Fibroblast of skin of scalp (primary cell): Measurements from ENCODE around the gene MAP1LC3B.
A peak's percentile ranks its signal among the peaks of the same experiment; 100 is the strongest.

Experiments
- DNase-seq: peaks from one replicate; pipeline ENCODE4 v3.0.0-alpha.2; 2013

MAP1LC3B gene

DNA sequence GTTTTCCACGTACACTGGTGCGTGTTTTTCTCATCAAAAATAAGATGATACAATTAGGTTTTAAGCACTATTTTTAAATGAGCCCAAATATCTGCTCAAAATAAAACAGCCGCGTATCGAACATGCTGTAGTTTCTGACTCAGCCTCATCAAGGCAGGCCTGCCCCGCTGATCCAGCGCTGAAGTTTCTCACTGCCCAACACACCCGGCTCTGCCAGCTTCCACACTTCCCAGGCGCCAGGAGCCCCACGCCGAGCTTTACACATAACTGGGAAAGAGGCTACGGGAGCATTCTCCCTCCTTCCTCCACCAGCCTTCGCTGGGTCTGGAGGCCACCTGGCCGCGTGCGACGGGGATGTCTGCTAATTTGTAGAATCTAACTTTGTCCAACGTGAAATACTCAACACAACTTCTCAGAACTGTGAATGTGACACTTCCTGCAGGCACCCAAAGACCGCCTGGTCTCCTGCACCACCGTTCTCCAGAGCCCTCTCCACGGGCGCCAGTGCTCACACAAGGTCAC, 42.1 kb downstream of the MAP1LC3B start:
- peak; percentile 14 for DNase-seq

DNA sequence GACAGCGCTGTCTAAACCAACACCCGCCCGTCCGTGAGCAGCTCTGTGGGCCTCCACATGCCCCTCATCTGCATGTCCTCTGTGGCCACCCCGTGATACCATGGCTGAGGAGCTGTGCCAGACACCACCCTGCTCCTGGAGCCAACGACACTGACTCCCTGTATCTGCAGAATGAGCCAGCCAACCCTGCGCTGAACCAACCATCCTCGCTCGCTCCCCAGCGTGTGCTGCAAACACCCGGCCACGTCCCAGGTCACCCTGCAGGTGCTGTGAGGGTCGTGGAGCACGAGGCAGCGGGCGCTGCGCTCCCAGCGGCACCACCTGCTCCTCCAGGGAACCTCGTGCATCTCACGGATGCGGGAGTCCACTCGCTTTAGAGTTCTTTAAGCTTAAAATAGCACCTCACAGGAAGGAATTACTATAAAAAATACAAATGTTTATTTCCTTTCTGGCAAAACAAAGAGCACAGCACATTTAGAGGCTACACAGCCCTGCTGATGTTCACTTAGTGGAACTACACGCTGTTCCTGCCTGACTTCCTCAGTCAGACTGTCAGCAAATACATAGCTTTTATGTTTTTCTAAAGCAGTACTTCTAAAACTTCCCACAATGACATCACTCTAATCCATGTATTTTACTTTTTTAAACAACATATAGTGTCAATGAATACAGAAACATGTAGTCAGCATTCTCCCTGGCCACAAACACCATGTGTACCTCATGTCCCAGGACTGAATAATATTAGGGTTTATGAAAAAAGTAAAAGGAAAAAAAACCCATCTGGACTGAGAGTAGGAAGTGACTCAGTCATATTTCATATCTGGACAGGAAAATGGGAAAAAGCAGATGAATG, 43.5 kb downstream of the MAP1LC3B start:
- DNase-seq, result peak; percentile 83

DNA sequence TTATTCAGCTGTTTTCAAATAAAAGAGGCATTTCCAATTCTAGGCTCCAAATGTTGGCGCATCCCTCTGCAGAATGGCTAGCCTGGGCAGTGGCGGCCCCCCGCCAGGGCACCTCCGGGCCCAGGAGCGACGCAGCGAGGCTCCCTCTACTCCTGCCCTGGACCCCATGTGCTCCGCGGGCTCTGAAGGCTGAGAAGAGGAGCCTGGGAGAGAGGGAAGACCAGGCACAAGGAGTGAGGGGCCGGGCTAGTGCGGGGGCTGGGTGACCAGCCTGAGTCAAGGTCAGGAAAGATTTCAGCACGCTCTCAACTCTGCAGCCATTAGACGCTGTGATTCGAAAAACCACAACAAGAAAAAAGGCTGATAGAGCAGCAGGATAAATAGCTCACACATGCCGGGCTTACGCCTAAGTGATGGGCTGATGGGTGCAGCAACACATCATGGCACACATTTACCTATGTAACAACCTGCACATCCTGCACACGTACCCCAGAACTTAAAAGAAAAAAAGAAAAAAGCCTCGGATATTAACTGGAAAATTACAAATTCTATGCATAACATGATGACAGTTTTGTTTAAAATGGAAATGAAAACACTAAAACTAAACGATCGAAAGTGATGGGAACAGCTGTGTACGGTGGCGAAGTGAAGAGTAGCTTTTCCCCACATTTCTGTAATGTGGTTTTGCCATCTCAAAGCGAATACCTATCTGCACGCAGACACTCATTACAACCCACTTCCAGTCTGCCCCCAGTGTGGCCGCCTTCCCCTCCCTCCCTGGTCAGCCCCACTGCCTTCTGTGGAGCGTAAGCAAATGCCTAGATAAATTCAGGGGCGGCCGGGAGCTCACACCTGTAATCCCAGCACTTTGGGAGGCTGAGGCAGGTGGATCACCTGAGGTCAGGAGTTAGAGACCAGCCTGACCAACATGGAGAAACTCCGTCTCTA, 44.4 kb downstream of the MAP1LC3B start:
- peak; percentile 25 for DNase-seq

DNA sequence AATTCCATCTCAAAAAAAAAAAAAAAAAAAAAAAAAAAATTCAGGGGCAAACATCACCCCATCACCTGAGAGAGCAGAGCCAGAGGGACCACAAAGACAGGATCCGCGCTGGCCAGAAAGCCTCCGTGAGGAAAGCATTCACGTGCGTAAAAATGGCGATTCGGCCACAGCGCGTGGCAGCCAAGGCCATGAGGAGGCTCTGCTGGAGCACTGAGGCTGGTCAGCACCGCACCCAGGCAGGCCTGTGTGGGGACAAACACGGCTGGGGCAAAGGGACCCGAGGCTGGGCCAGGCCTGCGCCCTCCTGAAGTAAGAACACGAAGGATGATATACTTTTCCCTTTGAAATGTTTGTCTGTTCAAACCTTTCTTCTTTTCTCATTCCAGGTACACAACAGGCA, 45.2 kb downstream of the MAP1LC3B start:
- DNase-seq, result no peak

DNA sequence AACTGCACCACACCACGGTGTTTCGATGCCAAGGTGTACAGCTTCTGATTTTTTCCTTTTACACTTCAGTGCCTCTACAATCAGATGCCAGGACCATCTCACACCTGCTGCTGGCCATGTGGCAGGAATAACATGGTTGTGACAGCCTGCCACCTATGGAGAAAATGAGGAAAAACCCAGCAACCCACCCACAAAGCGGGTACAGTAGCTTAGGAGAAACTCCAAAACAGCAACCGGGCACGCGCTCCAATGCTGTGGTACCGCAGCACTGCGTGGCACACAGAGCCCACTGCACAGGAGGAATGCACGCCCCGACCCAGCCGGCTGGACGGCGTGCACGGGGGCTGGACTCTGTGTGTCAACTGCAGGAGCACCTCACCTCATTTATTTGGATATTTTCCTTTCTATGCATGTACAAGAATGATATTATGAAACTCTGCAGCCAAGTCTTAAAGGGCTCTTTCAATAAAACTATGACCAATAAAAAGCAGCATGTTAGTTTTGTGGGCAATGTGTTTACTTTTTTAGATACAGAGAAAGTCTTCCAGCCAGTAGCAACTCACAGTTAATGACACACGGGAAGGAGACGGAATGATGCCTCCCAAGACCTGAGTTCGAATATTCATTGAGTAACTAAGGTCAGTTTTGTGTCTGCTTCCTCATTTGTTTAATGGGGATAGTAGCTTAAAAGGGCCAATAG, 45.9 kb downstream of the MAP1LC3B start:
- DNase-seq, result no peak

DNA sequence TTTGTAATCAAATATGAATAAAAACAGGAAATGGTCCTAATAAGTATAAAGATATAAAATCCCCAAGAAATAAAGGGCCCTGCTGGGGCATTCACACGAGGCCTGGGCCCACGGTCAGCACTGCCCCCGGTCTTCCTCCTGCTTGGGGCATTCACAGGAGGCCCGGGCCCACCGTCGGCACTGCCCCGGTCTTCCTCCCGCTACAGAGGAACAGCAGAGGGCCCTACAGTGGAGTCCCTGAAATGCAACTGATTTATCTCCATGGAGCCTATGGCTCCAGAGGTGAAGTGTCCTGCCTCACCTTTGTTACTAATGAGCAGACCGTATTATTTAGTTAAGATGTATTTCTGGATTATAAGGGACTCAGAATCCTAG, 46.5 kb downstream of the MAP1LC3B start:
- DNase-seq, result no peak

DNA sequence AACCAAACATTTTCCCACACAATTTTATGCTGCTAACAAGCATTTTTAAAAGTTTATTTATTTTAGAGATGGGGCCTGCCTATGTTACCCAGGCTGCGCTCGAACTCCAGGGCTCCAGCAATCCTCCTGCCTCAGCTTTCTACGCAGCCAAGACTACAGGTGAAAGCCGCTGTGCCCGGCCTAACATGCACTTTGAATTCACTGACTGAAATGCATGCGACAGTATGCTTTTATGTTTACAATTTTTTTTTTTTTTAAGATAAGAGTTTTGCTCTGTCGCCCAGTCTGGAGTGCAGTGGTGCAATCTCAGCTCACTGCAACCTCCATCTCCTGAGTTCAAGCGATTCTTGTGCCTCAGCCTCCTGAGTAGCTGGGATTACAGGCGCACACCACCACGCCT, 47.8 kb downstream of the MAP1LC3B start:
- no peak for DNase-seq

DNA sequence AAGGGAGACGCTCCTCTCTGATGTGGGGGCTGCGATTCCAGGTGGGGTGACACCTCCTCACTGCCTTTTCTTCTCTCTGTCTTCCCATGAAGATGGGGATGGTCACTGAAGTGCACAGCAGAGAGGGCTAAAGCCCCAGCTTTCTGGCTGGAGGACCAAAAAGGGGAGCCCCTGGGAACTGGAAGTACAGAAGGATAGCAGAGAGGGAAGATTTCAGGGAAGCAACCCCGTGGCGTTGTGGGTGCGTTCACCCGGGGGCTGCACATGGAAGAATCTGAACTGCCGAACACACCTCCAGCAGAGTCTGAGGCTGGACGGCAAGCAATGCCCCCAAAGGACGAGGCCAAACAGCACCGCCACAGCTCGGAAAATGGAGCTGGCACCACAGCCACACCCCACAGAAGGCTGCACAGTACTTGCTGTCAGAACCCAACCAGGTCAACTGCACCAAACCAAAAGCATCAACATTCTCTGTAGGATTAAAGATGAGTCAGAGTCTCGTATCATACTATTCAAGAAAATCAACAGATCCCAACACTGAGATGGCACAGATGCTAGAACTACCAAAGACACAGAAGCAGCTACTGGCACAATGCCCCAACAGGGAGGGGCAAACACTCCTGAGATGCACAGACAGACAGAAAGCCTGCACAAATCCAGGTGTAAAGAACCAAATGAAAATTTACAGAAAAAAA, 49.9 kb downstream of the MAP1LC3B start:
- DNase-seq, result peak; percentile 7

DNA sequence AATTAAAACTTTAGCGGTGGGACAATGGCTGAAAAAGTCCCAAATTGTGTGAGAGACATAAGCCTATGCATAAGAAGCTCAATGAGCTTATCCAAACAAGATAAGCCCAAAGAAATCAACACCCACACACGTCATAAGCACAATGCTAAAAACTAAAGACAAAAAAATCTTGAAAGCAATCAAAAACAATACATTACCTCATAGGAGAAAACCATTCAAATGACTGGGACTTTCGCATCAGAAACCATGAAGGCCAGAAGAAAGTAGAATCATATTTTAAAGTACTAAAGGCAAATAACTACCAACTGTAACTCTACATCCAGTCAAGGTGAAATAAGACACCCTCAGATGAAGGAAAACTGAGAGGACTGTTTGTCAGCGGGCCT, 50.4 kb downstream of the MAP1LC3B start:
- DNase-seq, result no peak

DNA sequence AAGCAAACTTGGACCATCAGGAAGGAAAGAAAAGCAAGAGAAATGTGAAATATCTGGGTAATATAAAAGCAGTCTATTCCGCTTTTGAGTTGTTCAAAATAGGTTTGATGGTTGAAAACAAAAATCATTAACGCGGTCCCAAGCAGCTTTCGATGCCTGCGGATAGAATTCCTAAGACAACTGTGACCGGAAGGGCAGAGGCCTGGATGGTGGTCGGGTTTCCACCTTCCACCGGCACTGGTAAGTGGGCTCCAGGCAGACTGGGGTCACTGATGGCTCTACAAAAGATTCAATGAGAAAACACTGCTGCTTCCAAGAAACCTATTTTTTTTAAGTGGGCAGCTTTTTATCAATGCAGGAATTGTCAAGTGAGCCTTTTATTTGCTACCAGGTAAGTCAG, 50.9 kb downstream of the MAP1LC3B start:
- no peak for DNase-seq

DNA sequence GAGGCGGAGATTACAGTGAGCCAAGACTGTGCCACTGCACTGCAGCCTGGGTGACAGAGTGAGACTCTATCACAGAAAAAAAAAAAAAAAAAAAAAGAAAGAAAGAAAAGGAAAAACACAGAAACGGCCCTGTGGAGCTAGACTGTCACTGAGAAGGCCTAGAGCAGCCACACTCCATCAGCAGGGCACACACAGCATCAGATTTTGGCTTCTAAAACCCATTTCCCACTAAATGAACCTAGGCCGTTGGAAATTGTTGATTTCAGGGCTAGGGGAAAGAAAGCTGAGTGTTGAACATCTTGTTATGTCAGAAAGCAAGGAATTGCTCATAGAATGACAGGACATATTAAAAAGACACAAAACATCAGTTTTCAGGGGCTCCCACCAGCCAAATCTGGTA, 51.8 kb downstream of the MAP1LC3B start:
- no peak for DNase-seq

DNA sequence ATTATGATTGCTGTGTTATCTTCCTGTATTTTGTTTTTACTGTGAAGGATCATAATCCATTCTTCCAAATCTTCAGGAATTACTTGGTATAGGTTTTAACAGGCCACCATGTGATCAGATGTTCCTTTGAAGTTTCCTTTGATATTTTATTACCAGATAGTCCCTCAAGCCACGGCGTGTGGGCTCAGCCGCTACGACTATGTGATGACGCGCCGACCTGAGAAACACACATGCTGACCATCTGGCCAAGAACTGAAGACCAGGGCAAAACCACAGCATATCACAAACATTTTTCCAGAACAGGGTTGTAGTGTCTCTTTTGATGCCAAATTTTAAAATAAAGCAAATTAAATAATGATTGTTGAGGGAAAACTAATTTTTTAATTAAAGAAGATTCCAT, 53.4 kb downstream of the MAP1LC3B start:
- DNase-seq, result peak; percentile 12

DNA sequence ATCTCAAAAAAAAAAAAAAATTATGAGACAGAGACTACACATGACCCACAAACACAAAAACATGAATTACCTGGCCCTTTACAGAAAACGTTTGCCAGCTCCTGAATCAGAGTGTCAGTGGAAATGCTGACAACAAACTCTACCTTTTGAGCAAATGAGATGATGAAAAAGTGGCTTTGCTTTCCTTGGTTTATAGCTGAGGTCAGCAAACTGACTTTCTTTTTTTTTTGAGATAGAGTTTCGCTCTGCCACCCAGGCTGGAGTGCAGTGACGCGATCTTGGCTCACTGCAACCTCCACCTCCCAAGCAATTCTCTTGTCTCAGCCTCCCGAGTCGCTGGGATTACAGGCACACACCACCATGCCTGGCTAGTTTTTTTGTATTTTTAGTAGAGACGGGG, 54.3 kb downstream of the MAP1LC3B start:
- DNase-seq, result no peak

DNA sequence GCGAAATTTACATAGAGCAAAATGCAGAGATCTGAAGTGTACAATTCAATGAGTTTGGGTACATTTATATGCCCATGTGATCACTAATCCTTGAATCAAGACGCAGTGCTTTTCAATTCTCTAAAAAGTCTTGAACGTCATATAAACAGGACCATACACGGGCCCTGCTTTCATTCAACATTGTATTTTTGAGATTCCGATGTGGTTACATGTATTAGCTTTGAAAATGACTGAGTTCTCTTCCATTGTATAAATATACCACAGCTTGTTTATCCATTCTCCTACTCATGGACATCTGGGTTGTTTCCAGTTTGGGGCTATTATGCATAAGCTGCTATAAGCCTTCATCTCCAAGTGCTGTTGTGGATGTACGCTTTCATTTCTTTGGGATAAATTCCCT, 55.2 kb downstream of the MAP1LC3B start:
- DNase-seq, result peak; percentile 57

DNA sequence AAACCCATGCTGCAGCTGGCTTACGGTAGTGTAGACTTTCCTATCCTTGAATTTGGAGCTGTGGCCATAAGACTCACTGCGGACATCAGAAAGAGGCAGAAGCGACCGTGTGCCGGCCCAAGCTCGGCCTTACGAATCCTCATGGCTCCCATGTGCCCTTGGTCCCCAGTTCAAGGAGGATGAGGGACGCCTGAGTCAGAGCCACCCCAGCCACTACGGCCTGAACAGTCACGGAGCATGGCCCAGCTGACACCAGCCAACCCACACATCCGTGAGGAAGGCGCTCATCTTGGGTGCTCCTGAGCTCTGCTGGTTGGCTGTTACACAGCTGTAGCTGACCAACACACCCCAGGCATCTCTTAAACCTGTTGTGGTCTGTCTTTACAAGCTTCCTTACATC, 56.7 kb downstream of the MAP1LC3B start:
- no peak for DNase-seq

DNA sequence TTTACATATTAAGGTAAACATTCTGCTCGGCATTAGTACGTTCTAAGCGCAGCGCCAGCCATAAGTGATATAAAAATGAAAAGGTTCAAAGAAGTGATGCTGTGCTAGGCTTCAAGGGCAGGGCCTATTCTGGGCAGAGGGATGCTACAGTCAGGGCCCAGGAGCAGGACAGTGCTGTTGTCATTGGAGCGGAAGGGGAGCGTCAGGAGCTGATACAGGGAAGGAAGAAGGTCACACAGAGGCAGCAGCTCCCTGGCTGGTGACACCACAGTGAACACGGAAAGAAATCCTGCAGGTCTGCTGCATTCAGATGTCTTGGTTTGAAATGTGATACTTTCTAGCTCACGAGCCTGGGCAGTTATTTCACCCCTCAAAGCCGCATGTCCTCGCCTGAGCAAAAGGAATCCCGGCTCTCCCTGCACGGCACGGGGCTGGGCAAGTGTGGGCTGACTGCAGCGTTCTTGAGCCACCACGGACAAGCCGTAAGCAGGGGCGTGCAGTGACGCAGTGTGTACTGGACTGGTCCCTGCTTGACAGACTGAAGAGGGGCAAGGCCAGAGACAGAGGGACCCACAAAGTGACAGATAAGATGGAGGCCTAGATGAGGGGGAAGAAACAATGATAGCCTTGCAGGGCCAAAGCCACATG, 59.6 kb downstream of the MAP1LC3B start:
- DNase-seq, result no peak

DNA sequence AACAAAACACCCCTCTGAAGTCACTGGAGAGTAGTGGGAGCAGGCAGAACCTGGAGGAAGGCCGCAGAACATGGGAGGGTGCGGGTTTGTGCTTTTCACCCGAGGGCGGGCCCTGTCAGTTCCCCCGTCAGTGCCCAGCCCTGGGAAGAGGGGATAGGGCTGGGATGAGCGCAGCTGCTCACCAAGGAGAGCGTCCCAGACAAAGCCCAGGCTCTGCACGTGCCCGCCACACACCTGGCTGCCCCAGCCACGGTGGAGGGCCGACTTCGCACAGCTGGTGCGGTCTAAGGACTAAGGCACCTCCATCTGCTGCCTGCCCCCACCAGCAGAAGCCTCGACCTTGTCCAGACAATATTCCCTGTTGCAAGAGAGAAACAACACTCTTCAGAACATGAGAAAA, 61.2 kb downstream of the MAP1LC3B start:
- DNase-seq, result no peak
